ENCODE data around the gene SBNO2. TPM values are rescaled to one million over a fixed set of nuclear protein-coding genes. Genes with fewer than 3 reads are reported as not detected.
"Not testable (repeated sequence)": the region's sequence is repeated elsewhere in the genome, so short reads cannot be mapped to it uniquely, and the experiment has no call there.

Gene SBNO2
- total RNA-seq, 1 experiment from 2014 or later: 51.8 TPM

DNA sequence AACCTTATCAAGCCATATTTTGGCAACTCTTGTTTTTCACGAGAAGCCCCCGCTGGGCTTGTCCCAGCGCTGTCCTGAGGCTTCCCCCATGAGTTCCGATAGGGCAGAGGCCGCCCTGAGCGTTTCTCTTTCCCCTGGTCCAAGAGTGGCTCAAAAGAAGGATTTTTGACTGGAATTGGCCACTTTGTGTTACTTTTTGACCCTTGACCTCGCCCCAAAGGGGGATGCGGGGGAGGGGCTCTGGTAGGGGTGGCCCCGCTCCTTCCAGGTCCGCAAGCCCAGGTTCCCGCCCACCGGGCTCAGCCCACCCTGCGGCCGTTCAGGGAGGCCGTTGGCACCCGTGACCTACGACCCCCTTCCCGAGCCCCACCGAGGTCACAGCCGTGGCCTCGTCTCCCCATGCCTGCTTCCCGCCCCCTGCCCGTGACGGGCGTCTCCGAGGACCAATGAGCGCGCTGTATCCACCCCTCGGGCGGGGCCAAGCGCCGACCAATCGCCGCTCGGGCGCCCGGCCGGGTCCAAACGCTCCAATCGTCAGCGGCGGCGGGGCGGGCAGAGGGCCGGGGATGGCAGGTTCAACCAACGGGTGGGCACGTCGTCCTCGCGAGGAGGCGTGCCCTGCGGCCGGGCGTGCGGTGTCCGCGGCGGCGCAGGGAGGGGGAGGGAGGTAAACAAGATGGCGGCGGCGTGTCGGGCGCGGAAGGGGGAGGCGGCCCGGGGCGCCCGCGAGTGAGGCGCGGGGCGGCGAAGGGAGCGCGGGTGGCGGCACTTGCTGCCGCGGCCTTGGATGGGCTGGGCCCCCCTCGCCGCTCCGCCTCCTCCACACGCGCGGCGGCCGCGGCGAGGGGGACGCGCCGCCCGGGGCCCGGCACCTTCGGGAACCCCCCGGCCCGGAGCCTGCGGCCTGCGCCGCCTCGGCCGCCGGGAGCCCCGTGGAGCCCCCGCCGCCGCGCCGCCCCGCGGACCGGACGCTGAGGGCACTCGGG is 31.3 kb upstream of the SBNO2 start, which contains the start of gene STK11:
TSS of gene STK11 (plus strand) at position 665 of the 986 bp plus-strand sequence. CDS start 1,136 bp downstream, outside the sequence.
- no peak for TF ChIP-seq EZH2 (IDR thresholded peaks at IDR 0.05; ENCODE audit: borderline replicate concordance, low read depth, low read length, poor library complexity, severe bottlenecking)
- TF ChIP-seq, protein P1, sequence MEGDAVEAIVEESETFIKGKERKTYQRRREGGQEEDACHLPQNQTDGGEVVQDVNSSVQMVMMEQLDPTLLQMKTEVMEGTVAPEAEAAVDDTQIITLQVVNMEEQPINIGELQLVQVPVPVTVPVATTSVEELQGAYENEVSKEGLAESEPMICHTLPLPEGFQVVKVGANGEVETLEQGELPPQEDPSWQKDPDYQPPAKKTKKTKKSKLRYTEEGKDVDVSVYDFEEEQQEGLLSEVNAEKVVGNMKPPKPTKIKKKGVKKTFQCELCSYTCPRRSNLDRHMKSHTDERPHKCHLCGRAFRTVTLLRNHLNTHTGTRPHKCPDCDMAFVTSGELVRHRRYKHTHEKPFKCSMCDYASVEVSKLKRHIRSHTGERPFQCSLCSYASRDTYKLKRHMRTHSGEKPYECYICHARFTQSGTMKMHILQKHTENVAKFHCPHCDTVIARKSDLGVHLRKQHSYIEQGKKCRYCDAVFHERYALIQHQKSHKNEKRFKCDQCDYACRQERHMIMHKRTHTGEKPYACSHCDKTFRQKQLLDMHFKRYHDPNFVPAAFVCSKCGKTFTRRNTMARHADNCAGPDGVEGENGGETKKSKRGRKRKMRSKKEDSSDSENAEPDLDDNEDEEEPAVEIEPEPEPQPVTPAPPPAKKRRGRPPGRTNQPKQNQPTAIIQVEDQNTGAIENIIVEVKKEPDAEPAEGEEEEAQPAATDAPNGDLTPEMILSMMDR (conservative IDR thresholded peaks at IDR 0.05; ENCODE audit: low read depth, low read length): no peak
- DNase-seq (ENCODE audit: low spot score): peak; percentile 99
- Histone ChIP-seq H3K9me3 (ENCODE audit: low read depth, low read length, poor library complexity, severe bottlenecking) (no peaks in the 10 kb centered on the region), H3K36me3 (ENCODE audit: insufficient read depth, low read length, poor library complexity, severe bottlenecking) (no peaks in the 10 kb centered on the region), H3K27me3 (replicated peaks; ENCODE audit: insufficient read depth, low read depth, low read length, poor library complexity) (no peaks in the 10 kb centered on the region), H3K27ac (ENCODE audit: low read depth, low read length, poor library complexity, severe bottlenecking) (peak within 1 kb of the TSS; percentile 79), H3K4me3 (ENCODE audit: low read depth, low read length, poor library complexity, severe bottlenecking) (peak within 1 kb of the TSS; percentile 66), H3K4me1 (ENCODE audit: insufficient read depth, low read length, poor library complexity, severe bottlenecking) (peaks cover 27% of the 10 kb centered on the region)
- POLR2A ChIA-PET (ENCODE audit: low non-redundant PET): interaction anchor here (0.9 kb wide), 1 partner anchor 634 kb away, joined by 3 read pairs; no protein-coding TSS in a partner anchor
- no TSS peak for BruUV-seq (replicated peaks)
- intact Hi-C loops (cut with micrococcal nuclease; ENCODE audit: unreplicated experiment): no loop called here
- CTCF ChIA-PET: no interaction called here

DNA sequence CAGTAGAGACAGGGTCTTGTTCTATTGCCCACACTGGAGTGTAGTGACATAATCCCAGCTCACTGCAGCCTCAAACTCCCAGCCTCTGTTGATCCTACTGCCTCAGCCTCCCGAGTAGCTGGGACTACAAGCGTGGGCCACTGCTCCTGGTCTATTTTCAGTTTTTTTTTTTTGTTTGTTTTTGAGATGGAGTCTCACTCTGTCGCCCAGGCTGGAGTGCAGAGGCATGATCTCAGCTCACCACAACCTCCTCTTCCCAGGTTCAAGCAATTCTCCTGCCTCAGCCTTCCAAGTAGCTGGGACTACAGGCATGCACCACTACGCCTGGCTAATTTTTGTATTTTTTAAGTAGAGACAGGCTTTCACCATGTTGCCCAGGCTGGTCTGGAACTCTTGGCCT is 26.5 kb upstream of the SBNO2 start:
- H3K36me3 ChIP-seq (ENCODE audit: insufficient read depth, low read length, poor library complexity, severe bottlenecking); POLR2A ChIA-PET (ENCODE audit: low non-redundant PET); H3K27ac ChIP-seq (ENCODE audit: low read depth, low read length, poor library complexity, severe bottlenecking); H3K4me3 ChIP-seq (ENCODE audit: low read depth, low read length, poor library complexity, severe bottlenecking); CTCF ChIA-PET; intact Hi-C loops (cut with micrococcal nuclease; ENCODE audit: unreplicated experiment); H3K27me3 ChIP-seq (replicated peaks; ENCODE audit: insufficient read depth, low read depth, low read length, poor library complexity); H3K9me3 ChIP-seq (ENCODE audit: low read depth, low read length, poor library complexity, severe bottlenecking); BruUV-seq (replicated peaks); DNase-seq (ENCODE audit: low spot score): not testable (repeated sequence)
- H3K4me1 ChIP-seq (ENCODE audit: insufficient read depth, low read length, poor library complexity, severe bottlenecking): peaks cover 13% of the 10 kb centered on the region

DNA sequence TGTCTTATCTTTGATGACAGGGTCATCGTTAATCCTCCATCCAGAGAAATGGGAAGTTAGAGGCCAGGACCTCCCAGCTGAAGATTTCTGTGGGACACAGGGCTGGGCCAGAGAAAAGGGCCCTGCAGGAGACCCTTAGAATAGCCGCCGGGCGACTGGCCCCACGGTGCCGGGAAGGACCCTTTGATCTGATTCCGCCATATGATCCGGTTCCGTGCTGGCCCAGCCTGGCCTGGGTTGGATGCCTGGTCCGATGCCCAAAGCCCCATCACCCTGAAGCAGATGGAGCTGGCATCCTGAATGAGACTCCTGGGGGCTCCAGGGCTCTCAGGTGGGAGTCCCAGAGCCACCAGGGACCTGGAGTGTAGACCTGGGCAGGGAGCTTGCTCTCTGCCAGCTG is 25.5 kb upstream of the SBNO2 start:
- Histone ChIP-seq H3K27me3 (replicated peaks; ENCODE audit: insufficient read depth, low read depth, low read length, poor library complexity) (no peaks in the 10 kb centered on the region), H3K9me3 (ENCODE audit: low read depth, low read length, poor library complexity, severe bottlenecking) (no peaks in the 10 kb centered on the region), H3K4me3 (ENCODE audit: low read depth, low read length, poor library complexity, severe bottlenecking) (no peak overlapping the region), H3K27ac (ENCODE audit: low read depth, low read length, poor library complexity, severe bottlenecking) (no peak overlapping the region), H3K36me3 (ENCODE audit: insufficient read depth, low read length, poor library complexity, severe bottlenecking) (no peaks in the 10 kb centered on the region), H3K4me1 (ENCODE audit: insufficient read depth, low read length, poor library complexity, severe bottlenecking) (peaks cover 8% of the 10 kb centered on the region)
- no peak for DNase-seq (ENCODE audit: low spot score)
- TF ChIP-seq EZH2 (IDR thresholded peaks at IDR 0.05; ENCODE audit: borderline replicate concordance, low read depth, low read length, poor library complexity, severe bottlenecking): no peak
- no TSS peak for BruUV-seq (replicated peaks)
- intact Hi-C loops (cut with micrococcal nuclease; ENCODE audit: unreplicated experiment): no loop called here
- CTCF ChIA-PET: no interaction called here
- POLR2A ChIA-PET (ENCODE audit: low non-redundant PET): no interaction called here

DNA sequence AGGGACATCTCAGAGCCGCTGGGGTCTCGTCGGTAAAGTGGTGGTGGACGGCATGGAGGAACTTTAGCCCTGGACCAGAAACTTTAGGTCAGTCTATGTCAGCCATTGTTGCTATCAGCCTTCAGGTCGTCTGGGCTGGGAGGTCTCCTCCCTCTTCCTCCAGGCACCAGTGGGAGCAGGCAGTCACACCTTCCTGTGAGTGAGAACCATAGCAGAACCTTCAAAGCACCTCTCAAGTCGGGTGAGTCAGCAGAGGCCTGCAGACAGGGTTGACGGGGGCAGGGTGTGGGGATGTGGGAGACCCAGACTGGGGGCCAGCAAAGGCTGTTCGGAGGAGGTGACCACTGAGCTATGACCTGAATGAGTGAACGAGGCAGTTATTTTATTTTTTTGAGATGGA is 15.4 kb upstream of the SBNO2 start:
- TF ChIP-seq, protein P1 (conservative IDR thresholded peaks at IDR 0.05; ENCODE audit: low read depth, low read length): no peak
- TF ChIP-seq EZH2 (IDR thresholded peaks at IDR 0.05; ENCODE audit: borderline replicate concordance, low read depth, low read length, poor library complexity, severe bottlenecking): no peak
- DNase-seq (ENCODE audit: low spot score): no peak
- Histone ChIP-seq H3K9me3 (ENCODE audit: low read depth, low read length, poor library complexity, severe bottlenecking) (no peaks in the 10 kb centered on the region), H3K4me3 (ENCODE audit: low read depth, low read length, poor library complexity, severe bottlenecking) (no peak overlapping the region), H3K36me3 (ENCODE audit: insufficient read depth, low read length, poor library complexity, severe bottlenecking) (no peaks in the 10 kb centered on the region), H3K27me3 (replicated peaks; ENCODE audit: insufficient read depth, low read depth, low read length, poor library complexity) (no peaks in the 10 kb centered on the region), H3K27ac (ENCODE audit: low read depth, low read length, poor library complexity, severe bottlenecking) (no peak overlapping the region), H3K4me1 (ENCODE audit: insufficient read depth, low read length, poor library complexity, severe bottlenecking) (no peaks in the 10 kb centered on the region)
- no TSS peak for BruUV-seq (replicated peaks)
- CTCF ChIA-PET: no interaction called here
- POLR2A ChIA-PET (ENCODE audit: low non-redundant PET): no interaction called here
- intact Hi-C loops (cut with micrococcal nuclease; ENCODE audit: unreplicated experiment): no loop called here
